Endodermal cell (in vitro differentiated cells): ENCODE data around the gene PDE6G. TPM values are rescaled to one million over a fixed set of nuclear protein-coding genes. Genes with fewer than 3 reads are reported as not detected.

Source experiments
- DNase-seq: peaks from one replicate; pipeline ENCODE4 v3.0.0-alpha.2; 2017
- H3K27ac ChIP-seq: 2 replicates; pipeline ENCODE4 v1.5.1; 2013; ENCODE audit warnings: mild to moderate bottlenecking, low read depth, low read length, moderate library complexity
- H3K27me3 ChIP-seq: 2 replicates; pipeline ENCODE4 v1.6.1; 2013; ENCODE audit warnings: mild to moderate bottlenecking, low read length, moderate library complexity; ENCODE audit not compliant: insufficient read depth, control insufficient read depth, poor library complexity, severe bottlenecking
- H3K36me3 ChIP-seq: 2 replicates; pipeline ENCODE4 v1.7.0; 2013; ENCODE audit warnings: mild to moderate bottlenecking, low read length, moderate library complexity; ENCODE audit not compliant: control insufficient read depth, insufficient read depth
- H3K4me1 ChIP-seq: one replicate; pipeline ENCODE4 v1.7.0; 2013; ENCODE audit warnings: low read length; ENCODE audit not compliant: control insufficient read depth, insufficient read depth
- H3K4me3 ChIP-seq: 2 replicates; pipeline ENCODE4 v1.5.1; 2013; ENCODE audit warnings: mild to moderate bottlenecking, low read length, moderate library complexity
- H3K9ac ChIP-seq: 2 replicates; pipeline ENCODE4 v1.6.1; 2013; ENCODE audit warnings: mild to moderate bottlenecking, low read length, moderate library complexity; ENCODE audit not compliant: poor library complexity, severe bottlenecking; ENCODE audit errors: extremely low read depth
- H3K9me3 ChIP-seq: 2 replicates; pipeline ENCODE4 v1.6.1; 2013; ENCODE audit warnings: mild to moderate bottlenecking, low read length, moderate library complexity; ENCODE audit not compliant: control insufficient read depth
- H3K27ac Mint-ChIP-seq: 2 replicates; pipeline ENCODE4 v1.8.0; 2020; ENCODE audit warnings: mixed read lengths
- H3K27me3 Mint-ChIP-seq: 2 replicates; pipeline ENCODE4 v1.8.0; 2021; ENCODE audit warnings: mild to moderate bottlenecking, mixed read lengths; ENCODE audit not compliant: insufficient read depth
- H3K36me3 Mint-ChIP-seq: 2 replicates; pipeline ENCODE4 v1.8.0; 2020; ENCODE audit warnings: low read depth, mixed read lengths
- H3K4me1 Mint-ChIP-seq: 2 replicates; pipeline ENCODE4 v1.8.0; 2020; ENCODE audit warnings: mixed read lengths
- H3K4me3 Mint-ChIP-seq: 2 replicates; pipeline ENCODE4 v1.8.0; 2020; ENCODE audit warnings: mild to moderate bottlenecking, moderate library complexity, mixed read lengths
- H3K9me3 Mint-ChIP-seq: 2 replicates; pipeline ENCODE4 v1.8.0; 2020; ENCODE audit warnings: mild to moderate bottlenecking, mixed read lengths
- CTCF ChIP-seq: fragments of 200-600 bp; sonication (generic); conservative IDR thresholded peaks from 2 replicates; pipeline ENCODE4 v1.5.0; 2021; ENCODE audit warnings: antibody characterized with exemption, mild to moderate bottlenecking
- WGBS, 2 experiments: methylation state at CpG; one replicate each; pipeline versions ENCODE4 v1.1.5 to v1.1.7; 2013; ENCODE audit warnings: missing lambda C conversion rate in 2 of 2, mixed read lengths in 1 of 2; ENCODE audit not compliant: insufficient coverage in 1 of 2, insufficient read length in 1 of 2; 5-methylcytosine and 5-hydroxymethylcytosine counted together
- total RNA-seq, 2 donors: library from RNA; stranded (reverse); fragmentation: NEBNext Ultra II Directional in 1 of 2; extraction: Animal tissue kit (Norgen Biotek cat#: 25700) in 1 of 2; gene quantifications; 2 replicates in 1 of 2; 3 replicates in 1 of 2; pipeline ENCODE4 v1.2.1, GENCODE V29; 2021

The PDE6G gene
- total RNA-seq, 2 donors from 2014 or later, result 3.2 to 4.3 TPM

- no peak overlapping the region for H3K27ac Mint-ChIP-seq
- no peak overlapping the region for H3K27ac ChIP-seq
- peaks cover 3% of the 10 kb centered on the region for H3K27me3 ChIP-seq
- no peaks in the 10 kb centered on the region for H3K9me3 ChIP-seq
- no peaks in the 10 kb centered on the region for H3K9me3 Mint-ChIP-seq
- DNase-seq, result peak; percentile 57
- H3K36me3 Mint-ChIP-seq, result no peaks in the 10 kb centered on the region
- no peaks in the 10 kb centered on the region for H3K36me3 ChIP-seq
- no peak overlapping the region for H3K4me3 ChIP-seq
- 89 to 93% methylated on average over 10 to 14 of the region's 17 CpGs for WGBS, 2 experiments
- no peaks in the 10 kb centered on the region for H3K4me1 ChIP-seq
- TF ChIP-seq CTCF, result no peak
- H3K27me3 Mint-ChIP-seq, result peaks cover 3% of the 10 kb centered on the region
- no peak overlapping the region for H3K4me3 Mint-ChIP-seq
- no peak overlapping the region for H3K9ac ChIP-seq
- peaks cover 2% of the 10 kb centered on the region for H3K4me1 Mint-ChIP-seq
Measured at GRCh38 chr17:81641825-81642489, 14.4 kb downstream of the PDE6G start.

- 91 to 96% methylated on average over 8 to 9 of the region's 9 CpGs for WGBS, 2 experiments
- no peaks in the 10 kb centered on the region for H3K9me3 ChIP-seq
- H3K36me3 Mint-ChIP-seq, result peaks cover 2% of the 10 kb centered on the region
- no peaks in the 10 kb centered on the region for H3K27me3 ChIP-seq
- no peak overlapping the region for H3K4me3 ChIP-seq
- peaks cover 5% of the 10 kb centered on the region for H3K4me1 Mint-ChIP-seq
- no peak for DNase-seq
- no peak overlapping the region for H3K4me3 Mint-ChIP-seq
- no peaks in the 10 kb centered on the region for H3K9me3 Mint-ChIP-seq
- H3K4me1 ChIP-seq, result no peaks in the 10 kb centered on the region
- TF ChIP-seq CTCF, result no peak
- peaks cover 3% of the 10 kb centered on the region for H3K36me3 ChIP-seq
- H3K27me3 Mint-ChIP-seq, result no peaks in the 10 kb centered on the region
- no peak overlapping the region for H3K27ac Mint-ChIP-seq
- no peak overlapping the region for H3K9ac ChIP-seq
- no peak overlapping the region for H3K27ac ChIP-seq
Measured at GRCh38 chr17:81640011-81640410, 16.3 kb downstream of the PDE6G start.

GRCh38 chr17:81638683-81639082 lies 17.7 kb downstream of the PDE6G start:
- H3K4me1 ChIP-seq, result no peaks in the 10 kb centered on the region
- TF ChIP-seq CTCF, result no peak
- H3K9me3 ChIP-seq, result no peaks in the 10 kb centered on the region
- Mint-ChIP-seq H3K27me3 (no peaks in the 10 kb centered on the region), H3K27ac (no peak overlapping the region), H3K36me3 (peaks cover 7% of the 10 kb centered on the region), H3K4me3 (no peak overlapping the region), H3K4me1 (peaks cover 5% of the 10 kb centered on the region), H3K9me3 (no peaks in the 10 kb centered on the region)
- H3K27ac ChIP-seq, result no peak overlapping the region
- 98 to 100% methylated on average over 1 to 4 of the region's 4 CpGs for WGBS, 2 experiments
- peaks cover 6% of the 10 kb centered on the region for H3K36me3 ChIP-seq
- no peaks in the 10 kb centered on the region for H3K27me3 ChIP-seq
- no peak for DNase-seq
- no peak overlapping the region for H3K9ac ChIP-seq
- no peak overlapping the region for H3K4me3 ChIP-seq
